ENCODE results near the gene TRRAP.

DNA sequence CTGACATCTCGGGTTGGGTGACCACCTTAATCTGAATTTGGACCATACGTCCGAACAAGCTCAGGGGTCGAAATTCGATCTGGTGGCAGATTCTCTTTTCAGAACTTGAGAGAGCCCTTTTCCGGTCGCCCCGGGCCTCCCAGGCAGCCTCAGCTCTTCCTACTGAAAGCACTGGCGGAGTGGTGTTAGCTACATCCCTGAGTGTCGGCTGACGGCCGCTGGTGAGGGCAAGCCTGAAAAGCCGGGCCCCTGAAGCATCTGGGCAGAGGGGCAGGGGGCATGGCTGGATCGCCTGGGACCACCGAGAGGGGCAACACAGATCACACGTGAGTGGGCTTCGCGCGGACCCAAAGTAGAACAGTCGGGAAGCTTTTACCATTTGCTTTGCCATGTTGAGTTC lies 149.5 kb downstream of the TRRAP start:
- TF ChIP-seq, protein P1, sequence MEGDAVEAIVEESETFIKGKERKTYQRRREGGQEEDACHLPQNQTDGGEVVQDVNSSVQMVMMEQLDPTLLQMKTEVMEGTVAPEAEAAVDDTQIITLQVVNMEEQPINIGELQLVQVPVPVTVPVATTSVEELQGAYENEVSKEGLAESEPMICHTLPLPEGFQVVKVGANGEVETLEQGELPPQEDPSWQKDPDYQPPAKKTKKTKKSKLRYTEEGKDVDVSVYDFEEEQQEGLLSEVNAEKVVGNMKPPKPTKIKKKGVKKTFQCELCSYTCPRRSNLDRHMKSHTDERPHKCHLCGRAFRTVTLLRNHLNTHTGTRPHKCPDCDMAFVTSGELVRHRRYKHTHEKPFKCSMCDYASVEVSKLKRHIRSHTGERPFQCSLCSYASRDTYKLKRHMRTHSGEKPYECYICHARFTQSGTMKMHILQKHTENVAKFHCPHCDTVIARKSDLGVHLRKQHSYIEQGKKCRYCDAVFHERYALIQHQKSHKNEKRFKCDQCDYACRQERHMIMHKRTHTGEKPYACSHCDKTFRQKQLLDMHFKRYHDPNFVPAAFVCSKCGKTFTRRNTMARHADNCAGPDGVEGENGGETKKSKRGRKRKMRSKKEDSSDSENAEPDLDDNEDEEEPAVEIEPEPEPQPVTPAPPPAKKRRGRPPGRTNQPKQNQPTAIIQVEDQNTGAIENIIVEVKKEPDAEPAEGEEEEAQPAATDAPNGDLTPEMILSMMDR (conservative IDR thresholded peaks at IDR 0.05; ENCODE audit: low read depth, low read length) = no peak
- TF ChIP-seq POLR2A (IDR thresholded peaks at IDR 0.05; ENCODE audit: low read depth, low read length) (no peak), MXI1 (IDR thresholded peaks at IDR 0.05; ENCODE audit: borderline replicate concordance, low read depth, low read length) (no peak), RAD21 (IDR thresholded peaks at IDR 0.05; ENCODE audit: low read length) (no peak), FOS (IDR thresholded peaks at IDR 0.05; ENCODE audit: low read depth, low read length) (no peak)
- TF ChIP-seq, protein P2, sequence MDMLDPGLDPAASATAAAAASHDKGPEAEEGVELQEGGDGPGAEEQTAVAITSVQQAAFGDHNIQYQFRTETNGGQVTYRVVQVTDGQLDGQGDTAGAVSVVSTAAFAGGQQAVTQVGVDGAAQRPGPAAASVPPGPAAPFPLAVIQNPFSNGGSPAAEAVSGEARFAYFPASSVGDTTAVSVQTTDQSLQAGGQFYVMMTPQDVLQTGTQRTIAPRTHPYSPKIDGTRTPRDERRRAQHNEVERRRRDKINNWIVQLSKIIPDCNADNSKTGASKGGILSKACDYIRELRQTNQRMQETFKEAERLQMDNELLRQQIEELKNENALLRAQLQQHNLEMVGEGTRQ (IDR thresholded peaks at IDR 0.05; ENCODE audit: low read depth, low read length) = no peak
